Measurements from ENCODE around the gene C5orf46. TPM values are rescaled to one million over a fixed set of nuclear protein-coding genes. Genes with fewer than 3 reads are reported as not detected.

C5orf46 gene
- total RNA-seq, 1 donor from 2014 or later, result 22.6 TPM

DNA sequence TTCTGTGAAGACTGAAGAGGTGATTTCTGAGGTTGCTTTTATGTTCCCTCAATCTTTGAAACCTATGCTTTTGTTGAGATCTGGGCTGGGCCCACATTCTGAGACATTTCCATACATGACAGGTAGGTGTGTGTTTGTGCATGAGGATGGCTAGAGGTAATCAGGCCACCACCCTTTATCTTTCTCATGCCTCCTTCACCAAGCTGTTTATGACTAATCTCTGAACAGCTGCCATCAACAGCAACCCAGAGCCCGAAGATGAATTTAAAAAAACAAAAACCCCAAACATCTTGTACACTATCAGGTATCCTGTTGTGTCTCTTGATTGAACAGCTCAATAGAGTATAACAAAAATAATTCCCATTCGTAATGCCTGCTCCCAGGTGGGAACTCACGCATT is 12.6 kb upstream of the C5orf46 start:
- Histone ChIP-seq H3K4me2 (ENCODE audit: low read length) (no peak overlapping the region), H3K9me3 (ENCODE audit: insufficient read depth, low read depth, low read length) (no peaks in the 10 kb centered on the region), H3K27me3 (ENCODE audit: insufficient read depth, low read length) (no peaks in the 10 kb centered on the region), H3K4me3 (ENCODE audit: insufficient read depth, low read depth, low read length) (no peak overlapping the region), H3K36me3 (ENCODE audit: insufficient read depth, low read length) (no peaks in the 10 kb centered on the region), H3K79me2 (ENCODE audit: insufficient read depth, low read length) (no peaks in the 10 kb centered on the region), H3K9ac (ENCODE audit: low read length) (no peak overlapping the region), H4K20me1 (ENCODE audit: insufficient read depth, low read length) (no peaks in the 10 kb centered on the region), H3K27ac (ENCODE audit: low read depth, low read length) (no peak overlapping the region), H2AFZ (ENCODE audit: low read depth, low read length) (no peak overlapping the region), H3K4me1 (ENCODE audit: insufficient read depth, low read length) (peaks cover 8% of the 10 kb centered on the region)
- Mint-ChIP-seq H3K36me3 (ENCODE audit: low read depth, unreplicated experiment) (no peaks in the 10 kb centered on the region), H3K4me3 (ENCODE audit: unreplicated experiment) (peak overlapping the region; percentile 21), H3K9me3 (ENCODE audit: unreplicated experiment) (no peaks in the 10 kb centered on the region), H3K27me3 (ENCODE audit: low read depth, unreplicated experiment) (no peaks in the 10 kb centered on the region), H3K4me1 (ENCODE audit: low read depth, unreplicated experiment) (peaks cover 25% of the 10 kb centered on the region), H3K27ac (ENCODE audit: unreplicated experiment) (peak overlapping the region; percentile 49)
- no peak for DNase-seq (ENCODE audit: low read depth)
- TF ChIP-seq EZH2 (IDR thresholded peaks at IDR 0.05; ENCODE audit: insufficient read depth, low read length), result no peak
- TF ChIP-seq, protein P1, sequence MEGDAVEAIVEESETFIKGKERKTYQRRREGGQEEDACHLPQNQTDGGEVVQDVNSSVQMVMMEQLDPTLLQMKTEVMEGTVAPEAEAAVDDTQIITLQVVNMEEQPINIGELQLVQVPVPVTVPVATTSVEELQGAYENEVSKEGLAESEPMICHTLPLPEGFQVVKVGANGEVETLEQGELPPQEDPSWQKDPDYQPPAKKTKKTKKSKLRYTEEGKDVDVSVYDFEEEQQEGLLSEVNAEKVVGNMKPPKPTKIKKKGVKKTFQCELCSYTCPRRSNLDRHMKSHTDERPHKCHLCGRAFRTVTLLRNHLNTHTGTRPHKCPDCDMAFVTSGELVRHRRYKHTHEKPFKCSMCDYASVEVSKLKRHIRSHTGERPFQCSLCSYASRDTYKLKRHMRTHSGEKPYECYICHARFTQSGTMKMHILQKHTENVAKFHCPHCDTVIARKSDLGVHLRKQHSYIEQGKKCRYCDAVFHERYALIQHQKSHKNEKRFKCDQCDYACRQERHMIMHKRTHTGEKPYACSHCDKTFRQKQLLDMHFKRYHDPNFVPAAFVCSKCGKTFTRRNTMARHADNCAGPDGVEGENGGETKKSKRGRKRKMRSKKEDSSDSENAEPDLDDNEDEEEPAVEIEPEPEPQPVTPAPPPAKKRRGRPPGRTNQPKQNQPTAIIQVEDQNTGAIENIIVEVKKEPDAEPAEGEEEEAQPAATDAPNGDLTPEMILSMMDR (IDR thresholded peaks at IDR 0.05; ENCODE audit: insufficient read depth, low read depth, low read length), result no peak
- no peak for FAIRE-seq

DNA sequence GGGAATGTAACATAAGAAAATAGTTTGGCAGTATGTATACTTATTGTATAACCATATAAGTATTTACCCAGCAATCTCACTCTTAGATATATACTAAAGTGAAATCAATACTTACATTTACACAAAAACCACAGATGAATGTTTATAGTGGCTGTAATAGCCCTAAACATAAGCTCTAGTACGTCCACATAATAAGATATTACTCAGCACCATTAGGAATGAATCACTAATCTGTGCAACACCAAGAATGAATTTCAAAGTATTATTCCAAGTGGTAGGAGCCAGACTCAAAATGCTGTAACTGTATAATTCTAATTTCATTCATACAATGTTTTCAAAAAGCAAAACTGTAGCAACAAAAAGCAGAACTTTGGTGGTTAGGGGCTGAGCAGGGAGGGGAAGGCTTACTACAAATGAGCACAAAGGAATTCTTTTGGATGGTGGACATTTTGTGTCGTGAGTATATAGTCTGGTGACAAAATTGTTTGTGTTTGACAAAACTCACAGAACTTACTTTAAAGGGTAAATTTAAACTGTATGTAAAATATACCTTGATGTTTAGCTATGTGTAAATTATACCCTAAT is 11.9 kb upstream of the C5orf46 start:
- no peaks in the 10 kb centered on the region for H3K27me3 Mint-ChIP-seq (ENCODE audit: low read depth, unreplicated experiment)
- no peak overlapping the region for H3K4me3 Mint-ChIP-seq (ENCODE audit: unreplicated experiment)
- H3K27ac Mint-ChIP-seq (ENCODE audit: unreplicated experiment), result peak overlapping the region; percentile 72
- peaks cover 25% of the 10 kb centered on the region for H3K4me1 Mint-ChIP-seq (ENCODE audit: low read depth, unreplicated experiment)
- no peaks in the 10 kb centered on the region for H3K27me3 ChIP-seq (ENCODE audit: insufficient read depth, low read length)
- H3K9ac ChIP-seq (ENCODE audit: low read length), result no peak overlapping the region
- no peaks in the 10 kb centered on the region for H3K36me3 ChIP-seq (ENCODE audit: insufficient read depth, low read length)
- peak overlapping the region; percentile 6 for H3K4me2 ChIP-seq (ENCODE audit: low read length)
- FAIRE-seq (no peak), DNase-seq (ENCODE audit: low read depth) (peak; percentile 58)
- H3K4me3 ChIP-seq (ENCODE audit: insufficient read depth, low read depth, low read length), result no peak overlapping the region
- H3K79me2 ChIP-seq (ENCODE audit: insufficient read depth, low read length), result no peaks in the 10 kb centered on the region
- H4K20me1 ChIP-seq (ENCODE audit: insufficient read depth, low read length), result no peaks in the 10 kb centered on the region
- H3K9me3 Mint-ChIP-seq (ENCODE audit: unreplicated experiment), result no peaks in the 10 kb centered on the region
- TF ChIP-seq, protein P1 (IDR thresholded peaks at IDR 0.05; ENCODE audit: insufficient read depth, low read depth, low read length), result no peak
- TF ChIP-seq EZH2 (IDR thresholded peaks at IDR 0.05; ENCODE audit: insufficient read depth, low read length), result no peak
- no peaks in the 10 kb centered on the region for H3K9me3 ChIP-seq (ENCODE audit: insufficient read depth, low read depth, low read length)
- no peaks in the 10 kb centered on the region for H3K36me3 Mint-ChIP-seq (ENCODE audit: low read depth, unreplicated experiment)
- H2AFZ ChIP-seq (ENCODE audit: low read depth, low read length), result no peak overlapping the region
- H3K4me1 ChIP-seq (ENCODE audit: insufficient read depth, low read length), result peaks cover 8% of the 10 kb centered on the region
- H3K27ac ChIP-seq (ENCODE audit: low read depth, low read length), result no peak overlapping the region

DNA sequence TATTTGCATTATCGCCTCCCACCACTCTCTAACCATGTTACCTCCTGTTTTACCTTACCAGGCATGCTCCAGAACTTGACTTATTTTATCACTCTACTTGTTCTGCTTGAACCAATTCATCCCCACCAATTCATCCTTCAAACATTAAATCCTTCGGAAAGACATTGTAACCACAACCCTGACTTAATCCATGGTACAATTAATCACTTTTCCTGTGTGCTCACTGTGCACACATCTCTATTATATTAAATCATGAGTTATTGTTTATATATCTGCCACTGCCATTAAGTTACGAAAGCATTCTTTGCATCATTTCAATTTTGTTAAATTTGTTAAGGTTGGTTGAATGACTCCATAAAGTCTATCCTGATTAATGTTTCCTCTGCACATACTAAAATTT is 7.4 kb upstream of the C5orf46 start:
- Histone ChIP-seq H3K27ac (ENCODE audit: low read depth, low read length) (no peak overlapping the region), H3K27me3 (ENCODE audit: insufficient read depth, low read length) (no peaks in the 10 kb centered on the region), H3K9me3 (ENCODE audit: insufficient read depth, low read depth, low read length) (no peaks in the 10 kb centered on the region), H3K9ac (ENCODE audit: low read length) (no peak overlapping the region), H3K4me3 (ENCODE audit: insufficient read depth, low read depth, low read length) (no peak overlapping the region), H2AFZ (ENCODE audit: low read depth, low read length) (no peak overlapping the region), H3K79me2 (ENCODE audit: insufficient read depth, low read length) (no peaks in the 10 kb centered on the region), H3K4me1 (ENCODE audit: insufficient read depth, low read length) (peaks cover 6% of the 10 kb centered on the region), H3K36me3 (ENCODE audit: insufficient read depth, low read length) (no peaks in the 10 kb centered on the region), H3K4me2 (ENCODE audit: low read length) (no peak overlapping the region), H4K20me1 (ENCODE audit: insufficient read depth, low read length) (no peaks in the 10 kb centered on the region)
- peak; percentile 60 for DNase-seq (ENCODE audit: low read depth)
- Mint-ChIP-seq H3K9me3 (ENCODE audit: unreplicated experiment) (no peaks in the 10 kb centered on the region), H3K36me3 (ENCODE audit: low read depth, unreplicated experiment) (no peaks in the 10 kb centered on the region), H3K4me1 (ENCODE audit: low read depth, unreplicated experiment) (peaks cover 8% of the 10 kb centered on the region), H3K27ac (ENCODE audit: unreplicated experiment) (no peak overlapping the region), H3K27me3 (ENCODE audit: low read depth, unreplicated experiment) (no peaks in the 10 kb centered on the region), H3K4me3 (ENCODE audit: unreplicated experiment) (no peak overlapping the region)
- FAIRE-seq, result no peak
- TF ChIP-seq EZH2 (IDR thresholded peaks at IDR 0.05; ENCODE audit: insufficient read depth, low read length), result no peak
